NCI-H510A (cell line): Measurements from ENCODE around the gene SLC38A10.

ENCODE experiments used
- DNase-seq: peaks from one replicate; lab custom pipeline; 2025; lab: John Stamatoyannopoulos, UW

SLC38A10 gene

DNA sequence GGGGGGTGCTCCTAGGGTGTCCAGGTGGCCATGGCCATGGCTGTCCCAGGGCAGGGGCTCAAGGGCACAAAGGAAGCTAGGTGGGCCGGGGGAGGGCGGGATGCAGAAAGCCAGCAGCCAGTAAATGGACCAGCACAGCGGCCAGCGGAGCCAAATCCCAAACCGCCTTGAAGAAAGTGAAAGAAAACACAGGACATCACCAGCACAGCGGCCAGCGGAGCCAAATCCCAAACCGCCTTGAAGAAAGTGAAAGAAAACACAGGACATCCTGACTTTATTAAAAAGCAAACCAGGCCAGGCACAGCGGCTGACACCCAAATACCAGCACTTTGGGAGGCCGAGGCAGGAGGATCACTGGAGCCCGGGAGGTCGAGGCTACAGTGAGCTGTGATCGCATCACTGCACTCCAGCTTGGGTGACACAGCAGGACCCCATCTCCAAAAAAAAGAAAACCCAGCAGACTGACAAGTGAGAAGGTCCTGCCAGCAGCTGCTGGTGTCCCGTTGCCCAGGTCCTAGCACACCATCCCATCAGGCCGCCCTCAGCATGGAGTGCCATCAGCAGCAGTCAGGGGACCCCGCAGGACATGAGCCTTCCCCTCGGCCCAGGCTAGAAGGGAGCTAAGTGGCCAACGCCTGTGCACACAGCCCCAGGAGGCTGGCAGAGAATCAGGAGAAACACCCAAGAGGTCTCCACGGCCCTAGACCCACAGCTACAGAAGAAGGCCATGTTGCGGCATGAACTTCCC lies 17.0 kb downstream of the SLC38A10 start:
- no peak for DNase-seq

DNA sequence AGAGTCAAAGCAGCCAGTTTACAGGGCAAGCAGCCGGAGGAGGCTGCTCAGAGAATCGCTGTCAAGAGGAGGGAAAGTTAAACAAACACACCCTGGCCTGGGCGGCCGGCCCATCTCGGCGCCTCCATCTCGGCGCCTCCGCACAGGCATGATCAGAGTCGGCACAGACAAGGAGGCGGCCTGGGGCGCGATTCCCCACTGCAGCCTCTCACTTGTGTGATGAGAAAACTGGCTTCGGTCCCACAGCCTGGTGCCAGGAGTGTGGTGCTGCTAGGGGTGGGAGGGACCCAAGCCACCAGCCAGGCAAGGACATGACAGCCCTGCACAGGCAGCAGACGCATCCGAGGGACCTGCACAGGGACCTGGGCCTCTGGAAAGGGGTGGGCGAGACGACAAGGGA lies 17.7 kb downstream of the SLC38A10 start:
- no peak for DNase-seq

GRCh38 chr17:81276781-81277180 lies 18.3 kb downstream of the SLC38A10 start:
- no peak for DNase-seq

DNA sequence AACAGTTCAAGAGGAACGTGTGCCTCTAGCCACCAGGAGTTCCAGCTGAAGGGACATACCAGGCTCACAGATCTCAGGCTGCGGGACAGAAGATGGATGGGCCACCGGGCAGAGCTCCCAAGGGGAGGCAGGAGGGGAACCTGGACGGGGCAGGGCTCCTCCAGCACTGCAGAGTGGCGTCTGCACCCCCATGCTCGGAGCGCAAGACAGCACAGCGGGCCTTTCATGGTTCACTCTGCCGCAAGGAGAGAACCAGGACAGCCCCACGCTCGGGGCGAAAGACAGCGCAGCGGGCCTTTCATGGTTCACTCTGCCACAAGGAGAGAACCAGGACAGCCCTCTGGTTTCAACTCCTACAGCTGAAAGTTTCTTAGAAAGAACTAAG lies 20.6 kb downstream of the SLC38A10 start:
- DNase-seq: no peak

- no peak for DNase-seq
Observed at GRCh38 chr17:81273698-81274470, 21.2 kb downstream of the SLC38A10 start.

GRCh38 chr17:81272616-81273015 lies 22.5 kb downstream of the SLC38A10 start:
- DNase-seq: no peak

DNA sequence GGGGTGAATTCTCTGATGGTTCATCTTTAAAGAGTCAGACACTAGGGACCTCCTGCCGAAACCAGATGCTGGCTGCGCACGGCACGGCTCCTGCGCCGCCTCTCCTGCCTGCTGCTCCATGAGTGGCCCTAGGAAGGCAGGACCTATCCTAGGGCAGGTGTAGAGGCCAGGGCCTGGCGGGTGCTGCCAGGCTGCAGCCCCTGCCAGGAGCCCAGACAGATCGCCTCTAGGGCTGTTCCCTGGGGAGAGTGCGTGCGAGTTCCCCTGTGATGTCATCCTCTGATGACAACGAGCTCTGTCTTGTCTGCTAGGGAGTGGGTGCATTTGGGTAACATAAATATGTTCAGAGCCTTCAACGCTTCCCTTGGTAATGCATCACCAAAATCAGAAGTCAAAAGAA lies 23.9 kb downstream of the SLC38A10 start:
- DNase-seq: no peak

DNA sequence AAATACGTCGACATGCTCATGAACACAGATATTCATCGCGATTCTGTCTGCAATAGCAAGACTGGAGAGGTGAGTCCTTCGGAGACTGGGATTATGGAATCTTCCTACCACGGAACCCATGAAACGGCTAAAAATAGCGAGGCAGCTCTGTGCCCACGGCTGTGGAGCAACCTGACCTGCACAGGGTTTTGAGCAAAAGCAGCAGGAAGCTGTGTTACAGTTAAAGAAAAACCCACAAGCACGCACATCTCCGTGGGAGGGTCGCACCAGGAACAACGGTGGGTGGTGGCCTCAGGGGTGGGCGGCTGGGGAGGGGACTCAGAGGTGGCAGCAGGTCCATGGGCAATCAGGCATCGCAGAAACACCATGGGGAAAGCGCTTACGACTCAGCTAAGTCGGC lies 24.8 kb downstream of the SLC38A10 start:
- DNase-seq: no peak

DNA sequence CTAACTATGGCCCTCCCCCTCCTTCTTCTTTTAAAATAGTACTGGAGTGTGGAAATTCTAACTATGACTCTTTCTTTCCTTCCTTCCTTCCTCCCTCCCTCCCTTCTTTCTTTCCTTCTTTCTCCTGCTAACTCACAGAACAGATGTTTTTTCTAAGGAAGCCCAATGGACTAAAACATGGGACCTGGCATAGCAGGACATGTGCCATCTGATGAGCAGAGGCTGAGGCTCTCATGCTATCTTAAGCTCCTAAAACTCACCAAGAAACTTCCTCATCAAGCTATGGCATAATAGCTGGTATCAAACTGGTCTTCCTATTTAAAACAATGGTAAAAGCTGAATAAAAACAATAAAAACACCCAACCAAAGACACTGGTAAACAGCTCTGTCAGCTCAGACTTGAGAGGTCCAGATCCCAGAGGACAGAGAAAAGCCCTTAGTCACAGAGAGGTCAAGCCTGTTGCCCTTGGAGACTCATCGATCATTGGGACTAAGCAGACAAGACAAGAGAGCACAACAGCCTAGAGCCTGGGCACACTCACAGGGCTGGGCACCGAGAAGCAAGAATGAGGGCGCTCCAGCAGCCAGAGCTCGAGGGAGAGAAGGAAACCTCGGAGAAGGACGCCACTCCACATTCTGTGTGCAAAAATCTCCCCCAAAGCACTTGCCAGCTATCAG lies 27.6 kb downstream of the SLC38A10 start:
- no peak for DNase-seq

DNA sequence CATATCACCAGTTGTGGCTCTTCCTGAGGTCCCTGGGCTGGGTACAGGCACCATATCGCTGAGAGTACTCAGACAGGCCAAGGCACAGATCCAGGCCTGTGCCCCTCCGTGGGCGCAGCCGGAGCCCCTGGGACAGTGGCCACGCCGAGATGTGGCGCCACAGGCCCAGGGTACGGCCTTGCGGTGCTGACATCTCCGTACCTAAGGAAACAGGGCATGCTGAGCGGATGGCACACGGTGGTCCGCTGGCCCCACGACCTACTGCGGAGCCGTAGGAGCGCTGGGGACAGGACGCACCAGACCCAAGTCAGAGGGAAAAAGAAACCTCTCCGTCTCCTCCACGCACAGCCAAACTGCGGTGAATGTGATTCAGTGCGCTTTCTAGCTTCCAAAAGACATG lies 29.5 kb downstream of the SLC38A10 start:
- DNase-seq: no peak

GRCh38 chr17:81264640-81265039 lies 30.5 kb downstream of the SLC38A10 start:
- DNase-seq: no peak

- no peak for DNase-seq
Observed at GRCh38 chr17:81263371-81264181, 31.5 kb downstream of the SLC38A10 start.

DNA sequence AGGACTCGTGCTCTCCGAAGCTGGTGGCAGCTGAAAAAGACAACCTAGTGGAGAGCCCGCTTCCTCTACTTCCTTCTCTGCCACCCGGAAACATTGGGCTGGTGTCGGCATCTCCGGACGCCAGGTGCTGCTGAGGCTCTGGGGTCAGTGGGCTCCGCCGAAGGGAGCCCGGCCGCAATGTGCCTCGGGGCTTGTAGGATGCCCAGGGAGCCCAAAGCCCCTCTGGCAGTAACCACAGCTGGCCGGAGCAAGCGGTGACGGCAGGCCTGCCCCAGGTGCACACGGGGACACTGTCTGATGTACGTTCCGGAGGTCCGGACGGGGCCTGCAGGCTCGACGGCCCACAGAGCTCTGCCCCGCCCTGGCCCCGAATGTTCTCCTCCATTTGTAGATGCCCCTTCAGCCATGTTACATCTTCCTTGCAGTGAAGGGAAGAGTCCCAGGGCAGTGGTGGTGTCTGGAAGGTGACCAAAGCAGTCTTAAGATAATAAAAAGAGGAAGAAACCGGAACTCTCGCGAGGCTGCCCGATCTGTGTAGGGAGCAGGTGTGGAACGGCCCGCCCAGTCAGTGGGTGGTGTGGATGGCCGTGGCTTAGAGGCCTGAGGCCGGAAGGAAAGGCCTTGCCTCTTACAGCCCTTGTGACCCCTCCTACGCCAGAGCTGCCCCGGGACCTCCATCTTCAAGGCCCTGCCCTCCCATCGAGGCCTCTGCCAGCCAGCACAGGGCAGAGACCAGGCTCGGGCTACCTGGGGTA lies 33.3 kb downstream of the SLC38A10 start:
- no peak for DNase-seq

GRCh38 chr17:81261096-81261495 lies 34.0 kb downstream of the SLC38A10 start:
- DNase-seq: no peak

DNA sequence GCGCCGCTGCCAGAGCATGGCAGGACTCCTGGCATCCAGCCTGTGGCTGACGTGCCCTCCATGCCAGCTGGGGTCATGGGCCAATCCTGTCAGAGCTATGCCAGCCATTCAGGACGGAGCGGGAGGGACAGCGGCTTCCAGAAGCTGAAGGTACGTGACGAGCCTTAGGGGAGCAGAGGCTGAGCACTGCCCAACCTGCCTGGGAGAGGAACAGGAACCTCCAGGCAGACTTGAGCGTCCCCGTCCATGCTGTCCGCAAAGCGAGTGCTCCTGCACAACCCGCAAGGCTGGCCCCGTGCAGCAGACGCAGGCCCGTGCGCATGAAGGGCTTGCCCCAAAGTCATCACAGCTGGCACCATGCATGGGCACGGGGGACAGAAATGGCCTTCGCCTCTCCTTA lies 34.5 kb downstream of the SLC38A10 start:
- no peak for DNase-seq

- DNase-seq: no peak
Observed at GRCh38 chr17:81260171-81260570, 34.9 kb downstream of the SLC38A10 start.

DNA sequence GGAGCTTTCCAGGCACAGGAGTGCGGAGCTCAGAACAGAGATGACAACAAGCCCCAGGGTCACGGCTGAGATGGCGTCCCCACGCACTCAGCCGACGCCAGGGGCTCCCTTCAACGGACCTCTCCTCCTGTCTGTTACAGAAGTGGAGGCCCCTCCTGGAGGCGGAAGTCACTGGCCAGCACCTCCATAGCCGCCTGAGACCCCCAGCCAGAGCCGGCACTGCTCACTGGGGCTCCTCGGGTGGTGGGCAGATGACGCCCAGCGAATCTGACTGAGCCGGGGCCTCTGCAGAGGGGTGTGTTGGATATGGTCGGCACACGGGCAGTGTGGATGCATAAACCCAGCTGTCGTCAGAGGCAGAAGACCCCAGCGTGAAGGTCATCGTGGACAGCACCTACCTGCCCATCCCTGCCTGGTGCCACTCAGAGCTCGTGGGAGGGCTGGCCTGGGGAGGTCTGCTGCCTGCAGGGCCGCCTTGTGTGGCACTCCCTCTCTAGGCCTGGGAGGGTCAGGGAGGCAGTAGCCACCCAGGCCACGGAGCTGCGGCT lies 36.0 kb downstream of the SLC38A10 start:
- DNase-seq: no peak

- DNase-seq: no peak
Observed at GRCh38 chr17:81258292-81258691, 36.8 kb downstream of the SLC38A10 start.

DNA sequence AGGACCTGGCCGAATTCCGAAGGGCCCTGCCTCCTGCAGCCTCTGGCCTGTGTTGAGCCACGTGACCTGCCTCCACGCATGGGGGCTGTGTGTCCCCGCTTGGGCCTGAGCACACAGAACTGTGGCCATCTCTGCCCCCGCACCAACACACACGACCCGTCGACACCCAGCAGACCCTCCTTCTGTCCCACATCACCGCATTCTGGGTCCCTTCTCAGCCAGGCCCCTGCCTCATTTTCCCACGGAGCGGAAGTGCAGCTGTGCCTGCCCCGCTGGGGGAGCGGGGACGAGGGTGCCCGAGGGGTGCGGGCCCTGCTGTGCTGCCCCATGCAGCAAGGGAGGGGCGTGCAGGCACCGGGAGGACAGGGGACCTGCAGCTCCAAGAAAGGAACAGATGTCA lies 37.6 kb downstream of the SLC38A10 start:
- no peak for DNase-seq

GRCh38 chr17:81256616-81257015 lies 38.5 kb downstream of the SLC38A10 start:
- no peak for DNase-seq
